ENCODE data around the gene FOXQ1.

GRCh38 chr6:1335367-1336037 lies 23.6 kb downstream of the FOXQ1 start:
- TF ChIP-seq CTCF (IDR thresholded peaks at IDR 0.05; ENCODE audit: insufficient read depth, low read length) (no peak), REST (IDR thresholded peaks at IDR 0.05; ENCODE audit: insufficient replicate concordance, low read depth) (no peak), POLR2AphosphoS5 (IDR thresholded peaks at IDR 0.05; ENCODE audit: low read depth) (no peak)

Data from HL-60 (cell line).